HG03565 (cell line): ENCODE data around the gene PPP2R2D.

Experiments used
- ATAC-seq: cut with Tn5 transposase; IDR thresholded peaks from one replicate; pipeline ENCODE4 v1.9.1; 2021; ENCODE audit warnings: mild to moderate bottlenecking, moderate library complexity; ENCODE audit not compliant: unreplicated experiment

The PPP2R2D gene

GRCh38 chr10:131993275-131993674 lies 92.5 kb downstream of the PPP2R2D start:
- ATAC-seq: no peak

- no peak for ATAC-seq
Measured at GRCh38 chr10:131994435-131994834, 93.6 kb downstream of the PPP2R2D start.

GRCh38 chr10:131996466-131997365 lies 95.9 kb downstream of the PPP2R2D start:
- ATAC-seq: no peak

- no peak for ATAC-seq
Measured at GRCh38 chr10:131997366-131998049, 96.7 kb downstream of the PPP2R2D start.

- no peak for ATAC-seq
Measured at GRCh38 chr10:131998050-131998844, 97.4 kb downstream of the PPP2R2D start.

- no peak for ATAC-seq
Measured at GRCh38 chr10:131998845-131999681, 98.3 kb downstream of the PPP2R2D start.

GRCh38 chr10:132001238-132001972 lies 100.6 kb downstream of the PPP2R2D start:
- ATAC-seq: no peak

GRCh38 chr10:132002004-132002403 lies 101.2 kb downstream of the PPP2R2D start:
- ATAC-seq: no peak

GRCh38 chr10:132003282-132003924 lies 102.6 kb downstream of the PPP2R2D start:
- ATAC-seq: no peak

- ATAC-seq: no peak
Measured at GRCh38 chr10:132004052-132004451, 103.2 kb downstream of the PPP2R2D start.

GRCh38 chr10:132005147-132005546 lies 104.3 kb downstream of the PPP2R2D start:
- no peak for ATAC-seq

GRCh38 chr10:132006966-132007365 lies 106.2 kb downstream of the PPP2R2D start:
- ATAC-seq: no peak

- ATAC-seq: no peak
Measured at GRCh38 chr10:132007681-132008080, 106.9 kb downstream of the PPP2R2D start.
